H9 (cell line): ENCODE data around the gene MRAS. TPM values are rescaled to one million over a fixed set of nuclear protein-coding genes. Genes with fewer than 3 reads are reported as not detected.
A peak's percentile ranks its signal among the peaks of the same experiment; 100 is the strongest.

Experiments used
- DNase-seq: peaks from one replicate; pipeline ENCODE4 v3.0.0-alpha.2; 2017
- H2AFZ ChIP-seq: one replicate; pipeline ENCODE4 v1.6.1; 2013; ENCODE audit warnings: mild to moderate bottlenecking, low read length, control low read depth, moderate library complexity
- H2AK5ac ChIP-seq: 2 replicates; pipeline ENCODE4 v1.6.1; 2013; ENCODE audit warnings: low read length, control low read depth, mixed read lengths; ENCODE audit not compliant: insufficient read length
- H2BK120ac ChIP-seq: one replicate; pipeline ENCODE4 v1.6.1; 2013; ENCODE audit warnings: low read depth, mild to moderate bottlenecking, low read length, control low read depth, inconsistent platforms; ENCODE audit not compliant: poor library complexity, severe bottlenecking
- H2BK12ac ChIP-seq: 2 replicates; pipeline ENCODE4 v1.6.1; 2013; ENCODE audit warnings: low read length, control low read depth, mixed read lengths, low read depth; ENCODE audit not compliant: insufficient read length
- H2BK15ac ChIP-seq: 2 replicates; pipeline ENCODE4 v1.6.1; 2013; ENCODE audit warnings: low read depth, low read length, control low read depth
- H2BK20ac ChIP-seq: one replicate; pipeline ENCODE4 v1.6.1; 2013; ENCODE audit warnings: low read depth, mild to moderate bottlenecking, low read length, control low read depth, inconsistent platforms; ENCODE audit not compliant: poor library complexity, severe bottlenecking
- H2BK5ac ChIP-seq: 2 replicates; pipeline ENCODE4 v1.6.1; 2013; ENCODE audit warnings: low read length, control low read depth, mixed read lengths; ENCODE audit not compliant: insufficient read length
- H3K14ac ChIP-seq: 2 replicates; pipeline ENCODE4 v1.6.1; 2013; ENCODE audit warnings: low read length, control low read depth; ENCODE audit not compliant: insufficient read depth
- H3K18ac ChIP-seq: 2 replicates; pipeline ENCODE4 v1.6.1; 2013; ENCODE audit warnings: low read depth, mild to moderate bottlenecking, mixed read lengths, low read length, control low read depth; ENCODE audit not compliant: insufficient read length
- H3K23ac ChIP-seq: 2 replicates; pipeline ENCODE4 v1.6.1; 2013; ENCODE audit warnings: low read length, control low read depth, mixed read lengths, low read depth; ENCODE audit not compliant: insufficient read length
- H3K23me2 ChIP-seq: 2 replicates; pipeline ENCODE4 v1.6.1; 2013; ENCODE audit warnings: low read depth, mild to moderate bottlenecking, mixed read lengths, low read length, control low read depth; ENCODE audit not compliant: insufficient read length, poor library complexity, severe bottlenecking
- H3K27ac ChIP-seq: 2 replicates; pipeline ENCODE4 v1.5.1; 2013; ENCODE audit warnings: low read length, control low read depth, mixed read lengths, low read depth; ENCODE audit not compliant: insufficient read length
- H3K27me3 ChIP-seq: 2 replicates; pipeline ENCODE4 v1.6.1; 2013; ENCODE audit warnings: low read length, control low read depth, inconsistent platforms; ENCODE audit not compliant: insufficient read depth
- H3K4ac ChIP-seq: 2 replicates; pipeline ENCODE4 v1.6.1; 2013; ENCODE audit warnings: low read depth, mild to moderate bottlenecking, control low read depth, inconsistent platforms, low read length, moderate library complexity
- H3K4me1 ChIP-seq: 2 replicates; pipeline ENCODE4 v1.6.1; 2013; ENCODE audit warnings: low read length, control low read depth, inconsistent platforms; ENCODE audit not compliant: insufficient read depth
- H3K4me2 ChIP-seq: 2 replicates; pipeline ENCODE4 v1.6.1; 2013; ENCODE audit warnings: low read length, control low read depth, mixed read lengths; ENCODE audit not compliant: insufficient read length, insufficient read depth
- H3K56ac ChIP-seq: 2 replicates; pipeline ENCODE4 v1.6.1; 2013; ENCODE audit warnings: low read depth, mild to moderate bottlenecking, mixed read lengths, low read length, control low read depth; ENCODE audit not compliant: insufficient read length
- H3K79me1 ChIP-seq: 2 replicates; pipeline ENCODE4 v1.6.1; 2013; ENCODE audit warnings: low read depth, mild to moderate bottlenecking, moderate library complexity, low read length, control low read depth, inconsistent platforms; ENCODE audit not compliant: insufficient read depth, poor library complexity, severe bottlenecking
- H3K79me2 ChIP-seq: 2 replicates; pipeline ENCODE4 v1.6.1; 2013; ENCODE audit warnings: low read length, control low read depth, inconsistent platforms; ENCODE audit not compliant: insufficient read depth
- H3K9ac ChIP-seq: 2 replicates; pipeline ENCODE4 v1.6.1; 2013; ENCODE audit warnings: low read length, control low read depth, mixed read lengths; ENCODE audit not compliant: insufficient read length; ENCODE audit errors: extremely low read depth
- H3K9me3 ChIP-seq: one replicate; pipeline ENCODE4 v1.6.1; 2013; ENCODE audit warnings: low read depth, low read length, inconsistent platforms; ENCODE audit not compliant: control insufficient read depth
- H3T11ph ChIP-seq: one replicate; pipeline ENCODE4 v1.6.1; 2013; ENCODE audit warnings: mild to moderate bottlenecking, low read length, control low read depth, inconsistent platforms
- H4K20me1 ChIP-seq: one replicate; pipeline ENCODE4 v1.6.1; 2013; ENCODE audit not compliant: control insufficient read depth, insufficient read length, insufficient read depth
- H4K5ac ChIP-seq: 2 replicates; pipeline ENCODE4 v1.6.1; 2013; ENCODE audit warnings: low read depth, mild to moderate bottlenecking, mixed read lengths, low read length, control low read depth; ENCODE audit not compliant: insufficient read length
- H4K8ac ChIP-seq: replicated peaks from 2 replicates; pipeline ENCODE4 v1.6.1; 2013; ENCODE audit warnings: low read length, control low read depth, mixed read lengths, low read depth; ENCODE audit not compliant: insufficient read length
- H4K91ac ChIP-seq: 2 replicates; pipeline ENCODE4 v1.6.1; 2013; ENCODE audit warnings: low read depth, mild to moderate bottlenecking, moderate library complexity, mixed read lengths, low read length, control low read depth; ENCODE audit not compliant: insufficient read length
- H3K27ac Mint-ChIP-seq, 3 experiments: 2 replicates in 2 of 3; 3 replicates in 1 of 3; pipeline ENCODE4 v1.8.0; 2020 to 2021; ENCODE audit warnings: mixed read lengths in 3 of 3, mild to moderate bottlenecking in 1 of 3, moderate library complexity in 1 of 3
- H3K27me3 Mint-ChIP-seq: 2 replicates; pipeline ENCODE4 v1.8.0; 2021; ENCODE audit warnings: low read depth, mild to moderate bottlenecking, moderate library complexity, mixed read lengths
- H3K36me3 Mint-ChIP-seq, 3 experiments: 2 replicates in 2 of 3; 3 replicates in 1 of 3; pipeline ENCODE4 v1.8.0; 2020 to 2021; ENCODE audit warnings: low read depth in 3 of 3, mixed read lengths in 3 of 3; ENCODE audit not compliant: insufficient read depth in 1 of 3
- H3K4me1 Mint-ChIP-seq, 2 experiments: 2 replicates each; pipeline ENCODE4 v1.8.0; 2020; ENCODE audit warnings: mixed read lengths in 2 of 2
- H3K4me3 Mint-ChIP-seq, 2 experiments: 2 replicates in 1 of 2; 3 replicates in 1 of 2; pipeline ENCODE4 v1.8.0; 2020 to 2021; ENCODE audit warnings: mild to moderate bottlenecking in 2 of 2, mixed read lengths in 2 of 2, moderate library complexity in 1 of 2
- H3K9me3 Mint-ChIP-seq, 2 experiments: 2 replicates in 1 of 2; 3 replicates in 1 of 2; pipeline ENCODE4 v1.8.0; 2020; ENCODE audit warnings: mild to moderate bottlenecking in 2 of 2, mixed read lengths in 2 of 2, moderate library complexity in 1 of 2
- WGBS: extraction: QIAGEN DNeasy Blood & Tissue Kit; methylation state at CpG from one replicate; pipeline ENCODE4 v1.1.7; 2013; ENCODE audit warnings: missing lambda C conversion rate, low lambda C conversion rate, mixed read lengths; ENCODE audit not compliant: insufficient read length; ENCODE audit errors: extremely low coverage; 5-methylcytosine and 5-hydroxymethylcytosine counted together
- total RNA-seq: library from RNA; stranded (reverse); gene quantifications from 2 replicates; pipeline ENCODE4 v1.2.1, GENCODE V29; 2021
- TF ChIP-seq, protein P1 (sequence below): fragments of 200-600 bp; sonication (generic); conservative IDR thresholded peaks from 3 replicates; pipeline ENCODE4 v1.8.0; 2021; ENCODE audit warnings: antibody characterized with exemption, mild to moderate bottlenecking

MRAS gene
- total RNA-seq, 1 experiment from 2014 or later: 10.9 TPM

DNA sequence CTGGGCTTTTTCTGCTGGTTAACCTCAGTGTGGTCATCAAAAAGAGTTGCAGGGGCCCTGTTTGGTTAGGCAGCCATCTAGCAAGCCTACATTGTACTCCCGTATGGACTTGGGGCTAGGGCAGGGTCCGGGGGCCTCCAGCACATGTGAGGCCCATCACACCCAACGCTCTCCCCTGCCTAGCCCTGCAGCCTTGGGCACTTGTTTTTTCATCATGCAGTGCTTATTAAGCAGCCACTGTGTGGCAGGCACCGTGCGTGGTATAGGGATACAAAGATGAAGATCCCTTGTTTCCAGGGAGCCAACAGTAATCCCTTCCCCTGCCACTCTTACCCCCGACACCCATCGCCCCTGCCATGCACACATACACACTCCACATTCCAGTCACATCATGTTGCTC, 14.2 kb downstream of the MRAS start:
- H2BK120ac ChIP-seq: no peak overlapping the region
- no CpG with 5 or more reads among the region's 7 CpGs for WGBS
- no peak for DNase-seq
- no peak overlapping the region for H3K18ac ChIP-seq
- no peaks in the 10 kb centered on the region for H3K27me3 Mint-ChIP-seq
- no peaks in the 10 kb centered on the region for H3K4me1 ChIP-seq
- no peak overlapping the region for H3K9ac ChIP-seq
- H3K4me2 ChIP-seq: no peak overlapping the region
- H3K27ac ChIP-seq: no peak overlapping the region
- no peaks in the 10 kb centered on the region for H3K27me3 ChIP-seq
- no peak overlapping the region for H2BK5ac ChIP-seq
- H2BK12ac ChIP-seq: no peak overlapping the region
- no peak overlapping the region for H3K4me3 Mint-ChIP-seq
- H2BK20ac ChIP-seq: no peak overlapping the region
- H3K56ac ChIP-seq: no peak overlapping the region
- H2AK5ac ChIP-seq: no peak overlapping the region
- H3T11ph ChIP-seq: no peak overlapping the region
- no peaks in the 10 kb centered on the region for H3K79me2 ChIP-seq
- peaks cover 10 to 31% of the 10 kb centered on the region in 2 experiments for H3K4me1 Mint-ChIP-seq
- H4K8ac ChIP-seq: no peak overlapping the region
- no peak overlapping the region for H2BK15ac ChIP-seq
- no peak overlapping the region for H2AFZ ChIP-seq
- H3K36me3 Mint-ChIP-seq: no peaks in the 10 kb centered on the region; a peak in 1 of 7 replicates
- H3K4ac ChIP-seq: no peak overlapping the region
- H3K9me3 Mint-ChIP-seq: no peaks in the 10 kb centered on the region
- no peak overlapping the region for H4K91ac ChIP-seq
- no peak overlapping the region for H4K5ac ChIP-seq
- H3K27ac Mint-ChIP-seq: peak overlapping the region; percentile 42 to 91 (median 68); a peak in 4 of 7 replicates
- H4K20me1 ChIP-seq: no peaks in the 10 kb centered on the region
- H3K23ac ChIP-seq: no peak overlapping the region
- TF ChIP-seq, protein P1, sequence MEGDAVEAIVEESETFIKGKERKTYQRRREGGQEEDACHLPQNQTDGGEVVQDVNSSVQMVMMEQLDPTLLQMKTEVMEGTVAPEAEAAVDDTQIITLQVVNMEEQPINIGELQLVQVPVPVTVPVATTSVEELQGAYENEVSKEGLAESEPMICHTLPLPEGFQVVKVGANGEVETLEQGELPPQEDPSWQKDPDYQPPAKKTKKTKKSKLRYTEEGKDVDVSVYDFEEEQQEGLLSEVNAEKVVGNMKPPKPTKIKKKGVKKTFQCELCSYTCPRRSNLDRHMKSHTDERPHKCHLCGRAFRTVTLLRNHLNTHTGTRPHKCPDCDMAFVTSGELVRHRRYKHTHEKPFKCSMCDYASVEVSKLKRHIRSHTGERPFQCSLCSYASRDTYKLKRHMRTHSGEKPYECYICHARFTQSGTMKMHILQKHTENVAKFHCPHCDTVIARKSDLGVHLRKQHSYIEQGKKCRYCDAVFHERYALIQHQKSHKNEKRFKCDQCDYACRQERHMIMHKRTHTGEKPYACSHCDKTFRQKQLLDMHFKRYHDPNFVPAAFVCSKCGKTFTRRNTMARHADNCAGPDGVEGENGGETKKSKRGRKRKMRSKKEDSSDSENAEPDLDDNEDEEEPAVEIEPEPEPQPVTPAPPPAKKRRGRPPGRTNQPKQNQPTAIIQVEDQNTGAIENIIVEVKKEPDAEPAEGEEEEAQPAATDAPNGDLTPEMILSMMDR: no peak
- H3K79me1 ChIP-seq: no peaks in the 10 kb centered on the region
- H3K9me3 ChIP-seq: no peaks in the 10 kb centered on the region
- no peak overlapping the region for H3K14ac ChIP-seq
- H3K23me2 ChIP-seq: no peaks in the 10 kb centered on the region
